Endothelial cell (in vitro differentiated cells): ENCODE data around the gene TGM2. TPM values are rescaled to one million over a fixed set of nuclear protein-coding genes. Genes with fewer than 3 reads are reported as not detected.

Source experiments
- DNase-seq: peaks from one replicate; pipeline ENCODE4 v3.0.0; 2021; ENCODE audit warnings: low spot score
- H3K27ac Mint-ChIP-seq: one replicate; pipeline ENCODE4 v1.8.0; 2021; ENCODE audit warnings: mixed read lengths, inconsistent platforms; ENCODE audit not compliant: unreplicated experiment
- H3K27me3 Mint-ChIP-seq: one replicate; pipeline ENCODE4 v1.8.0; 2021; ENCODE audit warnings: mild to moderate bottlenecking, moderate library complexity, mixed read lengths, inconsistent platforms; ENCODE audit not compliant: unreplicated experiment
- H3K36me3 Mint-ChIP-seq: one replicate; pipeline ENCODE4 v1.8.0; 2021; ENCODE audit warnings: mild to moderate bottlenecking, low read depth, mixed read lengths, inconsistent platforms; ENCODE audit not compliant: unreplicated experiment
- H3K4me1 Mint-ChIP-seq: one replicate; pipeline ENCODE4 v1.8.0; 2021; ENCODE audit warnings: mild to moderate bottlenecking, mixed read lengths, inconsistent platforms; ENCODE audit not compliant: unreplicated experiment
- H3K4me3 Mint-ChIP-seq: one replicate; pipeline ENCODE4 v1.8.0; 2021; ENCODE audit warnings: mild to moderate bottlenecking, mixed read lengths, inconsistent platforms; ENCODE audit not compliant: unreplicated experiment
- H3K9me3 Mint-ChIP-seq: one replicate; pipeline ENCODE4 v1.8.0; 2021; ENCODE audit warnings: mixed read lengths, inconsistent platforms; ENCODE audit not compliant: unreplicated experiment
- CTCF ChIP-seq: fragments of 200-600 bp; sonication (generic); IDR thresholded peaks from one replicate; pipeline ENCODE4 v1.5.0; 2021; ENCODE audit warnings: antibody characterized with exemption; ENCODE audit not compliant: unreplicated experiment
- total RNA-seq: library from RNA; stranded (reverse); fragmentation: NEBNext Ultra II Directional; extraction: Animal tissue kit (Norgen Biotek cat#: 25700); gene quantifications from one replicate; pipeline ENCODE4 v1.2.1, GENCODE V29; 2021; ENCODE audit not compliant: unreplicated experiment

Gene TGM2
- total RNA-seq, 1 donor from 2014 or later: 216 TPM

DNA sequence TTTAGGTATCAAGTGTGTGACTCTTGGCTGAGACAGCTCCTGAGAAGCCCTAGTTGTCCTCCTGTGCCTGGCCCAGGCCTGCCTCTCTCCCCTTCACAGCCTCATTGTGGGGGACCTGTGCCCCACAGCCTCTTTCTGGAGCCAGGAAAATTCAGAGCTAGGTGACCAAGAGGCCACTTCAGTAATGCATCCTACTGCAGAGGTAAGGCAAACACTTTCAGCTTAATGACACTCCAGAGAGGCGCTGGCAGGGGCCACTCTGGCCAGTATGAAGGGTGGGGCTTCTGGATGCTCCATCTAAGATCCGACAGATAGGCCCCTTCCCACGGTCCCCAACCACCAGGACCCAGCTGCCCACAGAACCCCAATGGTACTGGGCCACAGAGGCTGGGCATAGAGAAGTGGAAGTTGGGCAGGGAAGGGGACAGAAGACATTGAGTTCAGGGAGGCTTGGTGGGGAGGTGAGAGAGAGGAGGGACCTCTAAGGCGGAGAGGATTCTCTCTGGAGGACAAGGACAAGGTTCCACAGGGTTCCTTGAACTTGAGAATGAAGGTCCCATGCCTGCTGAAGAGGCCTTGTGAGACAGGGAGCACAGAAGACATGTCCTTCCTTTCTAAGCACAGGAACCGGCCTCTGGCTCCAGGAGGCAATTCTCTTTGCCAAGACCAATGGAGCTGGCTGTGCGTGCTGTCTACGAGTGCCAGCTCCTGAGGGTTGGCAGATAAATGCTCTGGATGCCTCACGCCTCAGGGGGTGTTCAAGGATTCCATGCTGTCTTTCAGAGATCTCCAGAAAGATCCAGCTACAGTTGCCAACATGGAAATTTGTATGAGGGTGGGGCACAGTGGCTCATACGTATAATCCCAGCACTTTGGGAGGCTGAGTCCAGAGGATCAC is 46.4 kb upstream of the TGM2 start:
- Mint-ChIP-seq H3K27ac (no peak overlapping the region), H3K4me3 (no peak overlapping the region), H3K27me3 (peaks cover 4% of the 10 kb centered on the region), H3K4me1 (no peaks in the 10 kb centered on the region), H3K9me3 (no peaks in the 10 kb centered on the region), H3K36me3 (no peaks in the 10 kb centered on the region)
- DNase-seq: no peak
- no peak for TF ChIP-seq CTCF

- TF ChIP-seq CTCF: no peak
- H3K4me3 Mint-ChIP-seq: no peak overlapping the region
- DNase-seq: no peak
- no peak overlapping the region for H3K27ac Mint-ChIP-seq
- no peaks in the 10 kb centered on the region for H3K9me3 Mint-ChIP-seq
- H3K36me3 Mint-ChIP-seq: no peaks in the 10 kb centered on the region
- peaks cover 4% of the 10 kb centered on the region for H3K27me3 Mint-ChIP-seq
- H3K4me1 Mint-ChIP-seq: no peaks in the 10 kb centered on the region
Measured at GRCh38 chr20:38210741-38211140, 45.7 kb upstream of the TGM2 start.

GRCh38 chr20:38209736-38210405 is 44.8 kb upstream of the TGM2 start:
- Mint-ChIP-seq H3K27me3 (peaks cover 4% of the 10 kb centered on the region), H3K27ac (no peak overlapping the region), H3K36me3 (no peaks in the 10 kb centered on the region), H3K4me3 (no peak overlapping the region), H3K4me1 (no peaks in the 10 kb centered on the region), H3K9me3 (no peaks in the 10 kb centered on the region)
- DNase-seq: no peak
- TF ChIP-seq CTCF: no peak

DNA sequence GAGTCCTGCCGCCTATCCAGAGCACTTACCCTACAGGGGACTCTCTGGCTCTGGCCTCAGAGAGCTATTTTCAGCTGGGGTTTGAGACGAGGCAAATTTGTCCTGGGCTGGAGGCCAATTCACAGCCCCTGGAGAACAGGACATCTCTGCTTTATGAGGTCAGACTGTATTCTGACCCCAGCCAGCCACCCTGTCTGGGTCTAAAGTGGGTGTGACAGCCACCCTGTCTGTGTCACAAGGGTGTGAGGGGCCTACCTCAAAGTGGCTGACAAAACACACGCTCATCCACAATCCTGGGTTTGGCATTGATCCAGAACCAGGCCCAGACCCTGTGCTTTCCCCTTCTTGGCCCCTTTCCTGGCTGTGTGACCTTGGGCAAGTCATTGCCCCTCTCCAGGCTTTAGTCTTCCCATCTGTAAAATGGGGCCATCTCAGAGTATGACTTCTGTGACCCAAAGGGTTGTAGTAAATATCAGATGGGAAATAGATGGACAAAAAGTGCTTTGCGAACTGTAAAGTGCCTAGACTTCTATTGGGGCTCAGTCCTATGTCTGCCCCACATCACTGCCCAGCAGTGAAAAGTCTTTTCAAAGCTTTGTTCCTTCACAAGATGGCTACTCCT is 44.1 kb upstream of the TGM2 start:
- no peak overlapping the region for H3K4me3 Mint-ChIP-seq
- no peaks in the 10 kb centered on the region for H3K9me3 Mint-ChIP-seq
- no peak for TF ChIP-seq CTCF
- no peaks in the 10 kb centered on the region for H3K36me3 Mint-ChIP-seq
- no peak for DNase-seq
- H3K27ac Mint-ChIP-seq: no peak overlapping the region
- H3K27me3 Mint-ChIP-seq: peaks cover 4% of the 10 kb centered on the region
- no peaks in the 10 kb centered on the region for H3K4me1 Mint-ChIP-seq
